ENCODE results near the gene RPLP2.

Gene RPLP2

GRCh38 chr11:813072-813455, 3.3 kb downstream of the RPLP2 start:
- Histone ChIP-seq H3K36me3 (replicated peaks; ENCODE audit: insufficient read depth, low read length) (peaks cover 15% of the 10 kb centered on the region), H3K9me2 (replicated peaks; ENCODE audit: insufficient read depth, low read length) (no peaks in the 10 kb centered on the region), H3K4me3 (ENCODE audit: low read length) (no peak overlapping the region), H3K9me3 (replicated peaks; ENCODE audit: insufficient read depth, low read length) (no peaks in the 10 kb centered on the region), H3K27ac (ENCODE audit: low read length) (no peak overlapping the region), H3K4me1 (ENCODE audit: low read length) (peaks cover 13% of the 10 kb centered on the region), H3K4me2 (ENCODE audit: low read depth, low read length) (no peak overlapping the region), H2AFZ (ENCODE audit: low read length) (no peak overlapping the region), H4K20me1 (ENCODE audit: insufficient read depth, low read length) (peaks cover 15% of the 10 kb centered on the region), H3F3A (ENCODE audit: insufficient read depth, low read length) (peaks cover 44% of the 10 kb centered on the region), H3K79me2 (ENCODE audit: low read length) (peaks cover 43% of the 10 kb centered on the region), H3K9ac (ENCODE audit: low read length) (no peak overlapping the region), H3K27me3 (replicated peaks; ENCODE audit: insufficient read depth, low read length) (no peaks in the 10 kb centered on the region)
- TF ChIP-seq EZH2 (optimal IDR thresholded peaks at IDR 0.05; ENCODE audit: low read depth, low read length) (no peak), EZH2phosphoT487 (IDR thresholded peaks at IDR 0.05; ENCODE audit: low read length) (no peak)
- TF ChIP-seq, protein P1, sequence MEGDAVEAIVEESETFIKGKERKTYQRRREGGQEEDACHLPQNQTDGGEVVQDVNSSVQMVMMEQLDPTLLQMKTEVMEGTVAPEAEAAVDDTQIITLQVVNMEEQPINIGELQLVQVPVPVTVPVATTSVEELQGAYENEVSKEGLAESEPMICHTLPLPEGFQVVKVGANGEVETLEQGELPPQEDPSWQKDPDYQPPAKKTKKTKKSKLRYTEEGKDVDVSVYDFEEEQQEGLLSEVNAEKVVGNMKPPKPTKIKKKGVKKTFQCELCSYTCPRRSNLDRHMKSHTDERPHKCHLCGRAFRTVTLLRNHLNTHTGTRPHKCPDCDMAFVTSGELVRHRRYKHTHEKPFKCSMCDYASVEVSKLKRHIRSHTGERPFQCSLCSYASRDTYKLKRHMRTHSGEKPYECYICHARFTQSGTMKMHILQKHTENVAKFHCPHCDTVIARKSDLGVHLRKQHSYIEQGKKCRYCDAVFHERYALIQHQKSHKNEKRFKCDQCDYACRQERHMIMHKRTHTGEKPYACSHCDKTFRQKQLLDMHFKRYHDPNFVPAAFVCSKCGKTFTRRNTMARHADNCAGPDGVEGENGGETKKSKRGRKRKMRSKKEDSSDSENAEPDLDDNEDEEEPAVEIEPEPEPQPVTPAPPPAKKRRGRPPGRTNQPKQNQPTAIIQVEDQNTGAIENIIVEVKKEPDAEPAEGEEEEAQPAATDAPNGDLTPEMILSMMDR (IDR thresholded peaks at IDR 0.05; ENCODE audit: low read length): no peak
- DNase-seq: no peak

- Histone ChIP-seq H2AFZ (ENCODE audit: low read length) (no peak overlapping the region), H3K4me1 (ENCODE audit: low read length) (peaks cover 10% of the 10 kb centered on the region), H3K27ac (ENCODE audit: low read length) (no peak overlapping the region), H3K4me3 (ENCODE audit: low read length) (no peak overlapping the region), H3F3A (ENCODE audit: insufficient read depth, low read length) (peaks cover 42% of the 10 kb centered on the region), H3K79me2 (ENCODE audit: low read length) (peaks cover 40% of the 10 kb centered on the region), H3K9ac (ENCODE audit: low read length) (no peak overlapping the region), H3K9me2 (replicated peaks; ENCODE audit: insufficient read depth, low read length) (no peaks in the 10 kb centered on the region), H3K36me3 (replicated peaks; ENCODE audit: insufficient read depth, low read length) (peaks cover 15% of the 10 kb centered on the region), H3K27me3 (replicated peaks; ENCODE audit: insufficient read depth, low read length) (no peaks in the 10 kb centered on the region), H3K9me3 (replicated peaks; ENCODE audit: insufficient read depth, low read length) (no peaks in the 10 kb centered on the region), H4K20me1 (ENCODE audit: insufficient read depth, low read length) (peaks cover 15% of the 10 kb centered on the region), H3K4me2 (ENCODE audit: low read depth, low read length) (no peak overlapping the region)
- DNase-seq: no peak
- TF ChIP-seq, protein P1 (IDR thresholded peaks at IDR 0.05; ENCODE audit: low read length): no peak
- TF ChIP-seq EZH2phosphoT487 (IDR thresholded peaks at IDR 0.05; ENCODE audit: low read length) (no peak), EZH2 (optimal IDR thresholded peaks at IDR 0.05; ENCODE audit: low read depth, low read length) (no peak)
Observed at GRCh38 chr11:813456-814096, 3.8 kb downstream of the RPLP2 start.

- Histone ChIP-seq H2AFZ (ENCODE audit: low read length) (no peak overlapping the region), H3K4me2 (ENCODE audit: low read depth, low read length) (no peak overlapping the region), H3K36me3 (replicated peaks; ENCODE audit: insufficient read depth, low read length) (peaks cover 15% of the 10 kb centered on the region), H3K4me3 (ENCODE audit: low read length) (no peak overlapping the region), H3F3A (ENCODE audit: insufficient read depth, low read length) (peaks cover 34% of the 10 kb centered on the region), H4K20me1 (ENCODE audit: insufficient read depth, low read length) (peaks cover 15% of the 10 kb centered on the region), H3K79me2 (ENCODE audit: low read length) (peaks cover 30% of the 10 kb centered on the region), H3K9me3 (replicated peaks; ENCODE audit: insufficient read depth, low read length) (no peaks in the 10 kb centered on the region), H3K9ac (ENCODE audit: low read length) (no peak overlapping the region), H3K27ac (ENCODE audit: low read length) (no peak overlapping the region), H3K27me3 (replicated peaks; ENCODE audit: insufficient read depth, low read length) (no peaks in the 10 kb centered on the region), H3K9me2 (replicated peaks; ENCODE audit: insufficient read depth, low read length) (no peaks in the 10 kb centered on the region), H3K4me1 (ENCODE audit: low read length) (peaks cover 13% of the 10 kb centered on the region)
- no peak for TF ChIP-seq EZH2 (optimal IDR thresholded peaks at IDR 0.05; ENCODE audit: low read depth, low read length)
- TF ChIP-seq EZH2phosphoT487 (IDR thresholded peaks at IDR 0.05; ENCODE audit: low read length): no peak
- TF ChIP-seq, protein P1 (IDR thresholded peaks at IDR 0.05; ENCODE audit: low read length): no peak
- DNase-seq: no peak
Observed at GRCh38 chr11:815675-816432, 6.1 kb downstream of the RPLP2 start.
